Measurements from ENCODE around the gene RNGTT. TPM values are rescaled to one million over a fixed set of nuclear protein-coding genes. Genes with fewer than 3 reads are reported as not detected.

The RNGTT gene
- total RNA-seq, 1 experiment from 2014 or later: 15.7 TPM

- Histone ChIP-seq H3K79me2 (ENCODE audit: low read length) (no peaks in the 10 kb centered on the region), H3K4me2 (ENCODE audit: low read length) (no peak overlapping the region), H3K27me3 (ENCODE audit: low read length) (no peaks in the 10 kb centered on the region), H2AFZ (ENCODE audit: low read length) (no peak overlapping the region), H3K9me2 (replicated peaks; ENCODE audit: low read length) (no peaks in the 10 kb centered on the region), H3K9me3 (ENCODE audit: low read length) (no peaks in the 10 kb centered on the region), H3K4me3 (ENCODE audit: low read length) (no peak overlapping the region), H3K9ac (ENCODE audit: low read length) (no peak overlapping the region), H3K27ac (ENCODE audit: low read length) (no peak overlapping the region), H4K20me1 (ENCODE audit: low read length) (no peaks in the 10 kb centered on the region), H3K4me1 (ENCODE audit: insufficient read depth, low read length) (0 out of 2 replicates have a peak, but pooled peaks cover 4% of the 10 kb centered on the region), H3F3A (ENCODE audit: low read length, unreplicated experiment) (no peaks in the 10 kb centered on the region), H3K36me3 (ENCODE audit: low read depth, low read length) (no peaks in the 10 kb centered on the region)
- DNase-seq: no peak
- CTCF ChIA-PET: no interaction called here
- TF ChIP-seq EZH2phosphoT487 (IDR thresholded peaks at IDR 0.05; ENCODE audit: borderline replicate concordance, low read length): no peak
- TF ChIP-seq EZH2 (IDR thresholded peaks at IDR 0.05; ENCODE audit: low read length, unreplicated experiment): no peak
- TF ChIP-seq, protein P1, sequence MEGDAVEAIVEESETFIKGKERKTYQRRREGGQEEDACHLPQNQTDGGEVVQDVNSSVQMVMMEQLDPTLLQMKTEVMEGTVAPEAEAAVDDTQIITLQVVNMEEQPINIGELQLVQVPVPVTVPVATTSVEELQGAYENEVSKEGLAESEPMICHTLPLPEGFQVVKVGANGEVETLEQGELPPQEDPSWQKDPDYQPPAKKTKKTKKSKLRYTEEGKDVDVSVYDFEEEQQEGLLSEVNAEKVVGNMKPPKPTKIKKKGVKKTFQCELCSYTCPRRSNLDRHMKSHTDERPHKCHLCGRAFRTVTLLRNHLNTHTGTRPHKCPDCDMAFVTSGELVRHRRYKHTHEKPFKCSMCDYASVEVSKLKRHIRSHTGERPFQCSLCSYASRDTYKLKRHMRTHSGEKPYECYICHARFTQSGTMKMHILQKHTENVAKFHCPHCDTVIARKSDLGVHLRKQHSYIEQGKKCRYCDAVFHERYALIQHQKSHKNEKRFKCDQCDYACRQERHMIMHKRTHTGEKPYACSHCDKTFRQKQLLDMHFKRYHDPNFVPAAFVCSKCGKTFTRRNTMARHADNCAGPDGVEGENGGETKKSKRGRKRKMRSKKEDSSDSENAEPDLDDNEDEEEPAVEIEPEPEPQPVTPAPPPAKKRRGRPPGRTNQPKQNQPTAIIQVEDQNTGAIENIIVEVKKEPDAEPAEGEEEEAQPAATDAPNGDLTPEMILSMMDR (conservative IDR thresholded peaks at IDR 0.05; ENCODE audit: low read depth, low read length): no peak
- intact Hi-C loops (cut with micrococcal nuclease): no loop called here
- ATAC-seq: no peak
- BruUV-seq (replicated peaks): no TSS peak
- POLR2A ChIA-PET (ENCODE audit: unreplicated experiment): no interaction called here
Observed at GRCh38 chr6:88680654-88681053, 282.8 kb downstream of the RNGTT start.

- ChIA-PET CTCF (no interaction called here), POLR2A (ENCODE audit: unreplicated experiment) (no interaction called here)
- Histone ChIP-seq H3K4me3 (ENCODE audit: low read length) (no peak overlapping the region), H4K20me1 (ENCODE audit: low read length) (no peaks in the 10 kb centered on the region), H3K79me2 (ENCODE audit: low read length) (no peaks in the 10 kb centered on the region), H3K9me3 (ENCODE audit: low read length) (no peaks in the 10 kb centered on the region), H3F3A (ENCODE audit: low read length, unreplicated experiment) (no peaks in the 10 kb centered on the region), H3K27ac (ENCODE audit: low read length) (no peak overlapping the region), H3K27me3 (ENCODE audit: low read length) (no peaks in the 10 kb centered on the region), H3K9me2 (replicated peaks; ENCODE audit: low read length) (no peaks in the 10 kb centered on the region), H3K4me1 (ENCODE audit: insufficient read depth, low read length) (0 out of 2 replicates have a peak, but pooled peaks cover 4% of the 10 kb centered on the region), H3K4me2 (ENCODE audit: low read length) (no peak overlapping the region), H2AFZ (ENCODE audit: low read length) (no peak overlapping the region), H3K36me3 (ENCODE audit: low read depth, low read length) (no peaks in the 10 kb centered on the region), H3K9ac (ENCODE audit: low read length) (no peak overlapping the region)
- no TSS peak for BruUV-seq (replicated peaks)
- ATAC-seq (no peak), DNase-seq (no peak)
- TF ChIP-seq EZH2 (IDR thresholded peaks at IDR 0.05; ENCODE audit: low read length, unreplicated experiment) (no peak), EZH2phosphoT487 (IDR thresholded peaks at IDR 0.05; ENCODE audit: borderline replicate concordance, low read length) (no peak)
- TF ChIP-seq, protein P1 (conservative IDR thresholded peaks at IDR 0.05; ENCODE audit: low read depth, low read length): no peak
- intact Hi-C loops (cut with micrococcal nuclease): no loop called here
Observed at GRCh38 chr6:88679841-88680240, 283.6 kb downstream of the RNGTT start.

DNA sequence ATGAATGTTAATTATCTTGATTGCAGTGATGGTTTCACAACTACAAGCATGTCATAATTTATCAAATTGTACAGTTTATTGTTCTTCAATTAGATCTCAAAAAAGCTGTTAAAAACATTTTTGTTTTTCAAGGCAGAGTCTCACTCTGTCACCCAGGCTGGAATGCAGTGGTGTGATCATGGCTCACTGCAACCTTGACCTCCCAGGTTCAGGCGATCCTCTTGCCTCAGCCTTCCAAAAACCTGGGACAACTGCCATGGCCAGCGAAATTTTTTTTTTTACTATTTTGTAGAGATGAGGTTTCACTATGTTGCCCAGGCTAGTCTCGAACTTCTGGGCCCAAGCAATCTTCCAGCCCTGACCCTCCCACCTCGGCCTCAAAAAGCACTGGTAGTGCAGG, 286.1 kb downstream of the RNGTT start:
- POLR2A ChIA-PET (ENCODE audit: unreplicated experiment): no interaction called here
- H3F3A ChIP-seq (ENCODE audit: low read length, unreplicated experiment): no peaks in the 10 kb centered on the region
- no peaks in the 10 kb centered on the region for H4K20me1 ChIP-seq (ENCODE audit: low read length)
- H3K9ac ChIP-seq (ENCODE audit: low read length): no peak overlapping the region
- TF ChIP-seq EZH2phosphoT487 (IDR thresholded peaks at IDR 0.05; ENCODE audit: borderline replicate concordance, low read length) (no peak), EZH2 (IDR thresholded peaks at IDR 0.05; ENCODE audit: low read length, unreplicated experiment) (no peak)
- TF ChIP-seq, protein P1 (conservative IDR thresholded peaks at IDR 0.05; ENCODE audit: low read depth, low read length): no peak
- H3K9me2 ChIP-seq (replicated peaks; ENCODE audit: low read length): no peaks in the 10 kb centered on the region
- H3K27me3 ChIP-seq (ENCODE audit: low read length): no peaks in the 10 kb centered on the region
- H3K79me2 ChIP-seq (ENCODE audit: low read length): no peaks in the 10 kb centered on the region
- H3K4me3 ChIP-seq (ENCODE audit: low read length): no peak overlapping the region
- H3K4me1 ChIP-seq (ENCODE audit: insufficient read depth, low read length): no peaks in the 10 kb centered on the region
- no peak overlapping the region for H3K27ac ChIP-seq (ENCODE audit: low read length)
- no peak overlapping the region for H2AFZ ChIP-seq (ENCODE audit: low read length)
- no peak overlapping the region for H3K4me2 ChIP-seq (ENCODE audit: low read length)
- DNase-seq (no peak), ATAC-seq (no peak)
- H3K9me3 ChIP-seq (ENCODE audit: low read length): no peaks in the 10 kb centered on the region
- intact Hi-C loops (cut with micrococcal nuclease): no loop called here
- BruUV-seq (replicated peaks): no TSS peak
- CTCF ChIA-PET: no interaction called here
- peaks cover 3% of the 10 kb centered on the region; the same call in 1 of the 2 replicates for H3K36me3 ChIP-seq (ENCODE audit: low read depth, low read length)

Data from PC-3 (cell line).